ENCODE data around the gene ZAP70. TPM values are rescaled to one million over a fixed set of nuclear protein-coding genes. Genes with fewer than 3 reads are reported as not detected.

Gene ZAP70
- total RNA-seq, 1 donor from 2014 or later: 0.37 TPM

DNA sequence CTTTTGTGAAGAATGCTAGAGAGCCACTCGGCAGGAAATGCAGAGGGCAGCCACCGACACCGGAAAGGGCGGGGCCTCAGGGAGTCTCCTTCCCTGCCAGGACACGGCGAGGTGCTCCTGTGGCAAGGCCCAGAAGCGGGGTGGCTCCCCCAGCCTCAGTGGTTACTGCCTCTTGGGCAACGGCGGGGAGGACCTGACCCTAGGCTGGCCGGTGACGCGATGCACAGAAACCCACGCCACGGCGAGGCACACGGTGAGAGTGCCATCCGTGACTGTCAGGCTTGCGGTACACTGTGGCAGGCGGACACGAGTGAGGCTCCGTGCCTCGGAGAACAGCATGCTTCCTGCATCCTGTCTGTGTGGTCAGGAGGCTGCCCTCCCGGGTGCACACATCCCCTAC, 47.8 kb downstream of the ZAP70 start:
- Mint-ChIP-seq H3K27me3 (ENCODE audit: low read depth) (no peaks in the 10 kb centered on the region), H3K4me1 (ENCODE audit: low read depth) (peaks cover 4% of the 10 kb centered on the region), H3K4me3 (ENCODE audit: unreplicated experiment) (no peak overlapping the region), H3K27ac (ENCODE audit: unreplicated experiment) (no peak overlapping the region), H3K9me3 (ENCODE audit: low read depth) (no peaks in the 10 kb centered on the region), H3K36me3 (ENCODE audit: low read depth) (peaks cover 43% of the 10 kb centered on the region)
- no peak for DNase-seq (ENCODE audit: low spot score)
- TF ChIP-seq, protein P1, sequence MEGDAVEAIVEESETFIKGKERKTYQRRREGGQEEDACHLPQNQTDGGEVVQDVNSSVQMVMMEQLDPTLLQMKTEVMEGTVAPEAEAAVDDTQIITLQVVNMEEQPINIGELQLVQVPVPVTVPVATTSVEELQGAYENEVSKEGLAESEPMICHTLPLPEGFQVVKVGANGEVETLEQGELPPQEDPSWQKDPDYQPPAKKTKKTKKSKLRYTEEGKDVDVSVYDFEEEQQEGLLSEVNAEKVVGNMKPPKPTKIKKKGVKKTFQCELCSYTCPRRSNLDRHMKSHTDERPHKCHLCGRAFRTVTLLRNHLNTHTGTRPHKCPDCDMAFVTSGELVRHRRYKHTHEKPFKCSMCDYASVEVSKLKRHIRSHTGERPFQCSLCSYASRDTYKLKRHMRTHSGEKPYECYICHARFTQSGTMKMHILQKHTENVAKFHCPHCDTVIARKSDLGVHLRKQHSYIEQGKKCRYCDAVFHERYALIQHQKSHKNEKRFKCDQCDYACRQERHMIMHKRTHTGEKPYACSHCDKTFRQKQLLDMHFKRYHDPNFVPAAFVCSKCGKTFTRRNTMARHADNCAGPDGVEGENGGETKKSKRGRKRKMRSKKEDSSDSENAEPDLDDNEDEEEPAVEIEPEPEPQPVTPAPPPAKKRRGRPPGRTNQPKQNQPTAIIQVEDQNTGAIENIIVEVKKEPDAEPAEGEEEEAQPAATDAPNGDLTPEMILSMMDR (IDR thresholded peaks at IDR 0.05): no peak

DNA sequence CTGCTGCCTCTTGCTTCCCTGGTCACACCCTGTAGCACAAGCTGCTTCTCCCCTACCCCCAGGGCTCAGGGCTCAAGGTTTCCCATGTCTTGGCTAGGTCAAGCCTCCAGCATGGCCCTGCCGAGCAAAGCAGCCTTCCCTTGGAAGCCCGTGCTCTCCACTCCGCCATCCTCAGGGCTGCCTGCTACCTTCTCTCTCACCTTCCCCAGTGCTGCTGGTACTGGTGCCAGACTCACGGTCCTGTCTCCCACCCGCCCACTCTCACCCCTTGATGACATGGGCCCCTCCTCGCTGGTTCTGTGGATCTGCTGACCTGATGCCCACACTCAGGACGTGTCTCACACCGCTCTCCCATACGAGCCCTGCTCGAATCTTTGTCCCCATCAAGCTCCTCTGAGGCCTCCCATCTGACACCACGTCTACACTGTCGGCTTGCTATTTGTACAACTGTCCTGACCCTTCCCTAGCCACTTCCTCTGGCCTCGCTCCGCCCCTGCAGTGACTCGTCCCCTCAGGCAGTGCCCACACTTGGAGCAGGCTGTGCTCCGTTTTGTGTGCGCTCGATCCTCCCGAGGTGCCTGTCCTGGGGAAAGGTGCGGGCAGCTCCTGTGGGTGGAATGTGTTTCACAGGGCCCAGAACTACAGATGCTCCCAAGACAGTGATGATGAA, 49.9 kb downstream of the ZAP70 start:
- TF ChIP-seq, protein P1 (IDR thresholded peaks at IDR 0.05): no peak
- Mint-ChIP-seq H3K27me3 (ENCODE audit: low read depth) (no peaks in the 10 kb centered on the region), H3K4me1 (ENCODE audit: low read depth) (peaks cover 6% of the 10 kb centered on the region), H3K27ac (ENCODE audit: unreplicated experiment) (no peak overlapping the region), H3K9me3 (ENCODE audit: low read depth) (no peaks in the 10 kb centered on the region), H3K36me3 (ENCODE audit: low read depth) (peaks cover 38% of the 10 kb centered on the region), H3K4me3 (ENCODE audit: unreplicated experiment) (no peak overlapping the region)
- DNase-seq (ENCODE audit: low spot score): no peak

DNA sequence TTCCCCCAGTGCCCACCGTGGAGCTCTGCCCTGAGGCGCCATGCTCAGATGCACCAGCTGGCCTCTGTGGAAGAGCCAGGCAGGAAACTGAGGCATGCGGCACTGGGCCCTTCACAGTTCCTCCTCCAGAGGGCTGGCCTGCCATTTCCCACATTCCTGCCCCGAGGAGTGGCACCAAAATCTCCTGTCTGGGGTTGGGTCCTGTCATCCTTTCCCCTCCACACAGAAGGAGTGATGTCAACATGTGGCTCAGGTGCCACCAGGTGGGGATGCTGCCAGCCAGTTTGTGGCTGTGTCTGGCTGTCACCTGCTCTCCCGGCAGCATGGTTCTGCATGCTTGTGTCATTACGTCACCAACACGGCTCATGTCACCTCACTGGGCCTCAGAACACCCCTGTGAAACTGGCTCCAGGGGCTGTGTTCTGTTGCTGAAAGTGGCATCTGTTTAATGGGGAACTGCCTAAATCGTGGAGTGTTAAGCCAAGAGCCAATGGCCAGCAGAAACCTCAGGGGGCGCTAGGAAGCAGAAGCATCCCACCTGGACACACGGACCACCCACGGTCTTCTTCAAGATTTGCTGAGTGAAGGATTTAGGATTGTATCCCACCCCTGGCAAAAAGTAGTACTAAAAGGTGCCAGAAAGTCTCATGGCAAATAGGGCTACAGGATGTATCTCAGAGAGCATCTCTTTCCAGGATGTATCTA, 51.3 kb downstream of the ZAP70 start:
- H3K36me3 Mint-ChIP-seq (ENCODE audit: low read depth): peaks cover 30% of the 10 kb centered on the region
- no peak overlapping the region for H3K4me3 Mint-ChIP-seq (ENCODE audit: unreplicated experiment)
- peaks cover 8% of the 10 kb centered on the region for H3K4me1 Mint-ChIP-seq (ENCODE audit: low read depth)
- no peaks in the 10 kb centered on the region for H3K9me3 Mint-ChIP-seq (ENCODE audit: low read depth)
- TF ChIP-seq, protein P1 (IDR thresholded peaks at IDR 0.05): no peak
- DNase-seq (ENCODE audit: low spot score): no peak
- no peaks in the 10 kb centered on the region for H3K27me3 Mint-ChIP-seq (ENCODE audit: low read depth)
- no peak overlapping the region for H3K27ac Mint-ChIP-seq (ENCODE audit: unreplicated experiment)

DNA sequence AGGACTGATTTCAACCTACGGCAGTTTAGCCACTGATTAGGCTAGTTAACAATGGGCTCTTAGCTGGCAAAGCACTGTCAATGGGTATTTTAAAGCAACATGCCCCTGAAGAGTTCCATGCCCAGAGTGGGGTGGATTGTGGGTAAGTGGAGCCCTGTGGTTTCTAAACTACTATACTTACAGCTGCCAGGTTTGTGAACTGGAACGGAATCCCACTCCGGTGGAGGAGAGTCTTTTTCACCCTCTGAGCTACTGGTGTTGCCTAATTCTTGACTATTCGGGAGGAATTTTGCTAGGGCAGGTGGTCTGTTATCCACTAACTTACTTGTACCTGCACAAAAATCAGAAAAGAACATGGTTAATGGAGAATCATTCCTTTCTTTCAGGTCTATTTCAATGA, 52.6 kb downstream of the ZAP70 start:
- Mint-ChIP-seq H3K27ac (ENCODE audit: unreplicated experiment) (no peak overlapping the region), H3K27me3 (ENCODE audit: low read depth) (no peaks in the 10 kb centered on the region)
- no peak for DNase-seq (ENCODE audit: low spot score)

DNA sequence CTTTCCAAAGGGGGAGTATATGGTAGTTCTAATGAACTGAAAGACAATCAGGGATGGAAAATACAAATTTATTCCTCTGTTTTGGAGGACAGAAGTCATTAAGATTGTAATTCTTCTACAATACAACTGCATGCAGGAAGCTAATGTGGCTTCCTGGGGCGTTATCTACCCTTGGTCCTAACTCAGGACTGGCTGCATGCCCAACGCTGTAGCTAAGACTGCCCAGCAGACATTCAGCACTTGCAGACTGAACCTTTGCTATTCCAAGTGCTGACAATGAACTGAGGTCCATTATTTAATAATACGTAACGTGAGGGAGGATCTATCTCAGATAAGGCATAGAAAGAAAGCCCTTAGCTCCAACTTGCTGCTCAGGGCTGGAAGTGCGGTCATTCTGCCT, 53.2 kb downstream of the ZAP70 start:
- no peak overlapping the region for H3K27ac Mint-ChIP-seq (ENCODE audit: unreplicated experiment)
- no peak overlapping the region for H3K4me3 Mint-ChIP-seq (ENCODE audit: unreplicated experiment)

More for the DNA sequence above, 52.6 kb downstream of the ZAP70 start:
- H3K4me1 Mint-ChIP-seq (ENCODE audit: low read depth): peaks cover 8% of the 10 kb centered on the region
- no peaks in the 10 kb centered on the region for H3K9me3 Mint-ChIP-seq (ENCODE audit: low read depth)
- peaks cover 23% of the 10 kb centered on the region for H3K36me3 Mint-ChIP-seq (ENCODE audit: low read depth)
- H3K4me3 Mint-ChIP-seq (ENCODE audit: unreplicated experiment): no peak overlapping the region
- TF ChIP-seq, protein P1 (IDR thresholded peaks at IDR 0.05): no peak

More for the DNA sequence above, 53.2 kb downstream of the ZAP70 start:
- TF ChIP-seq, protein P1 (IDR thresholded peaks at IDR 0.05): no peak
- H3K9me3 Mint-ChIP-seq (ENCODE audit: low read depth): no peaks in the 10 kb centered on the region
- peaks cover 23% of the 10 kb centered on the region for H3K36me3 Mint-ChIP-seq (ENCODE audit: low read depth)
- DNase-seq (ENCODE audit: low spot score): no peak
- peaks cover 8% of the 10 kb centered on the region for H3K4me1 Mint-ChIP-seq (ENCODE audit: low read depth)
- no peaks in the 10 kb centered on the region for H3K27me3 Mint-ChIP-seq (ENCODE audit: low read depth)
